ENCODE measurements around the gene MAP2K2. TPM values are rescaled to one million over a fixed set of nuclear protein-coding genes. Genes with fewer than 3 reads are reported as not detected.

The MAP2K2 gene
- total and polyA plus RNA-seq, 9 of the 15 experiments (the other 6 are each of a cell fraction or from before 2014, with no cell fraction given) = 1.0 to 151 (median 58.3) TPM

DNA sequence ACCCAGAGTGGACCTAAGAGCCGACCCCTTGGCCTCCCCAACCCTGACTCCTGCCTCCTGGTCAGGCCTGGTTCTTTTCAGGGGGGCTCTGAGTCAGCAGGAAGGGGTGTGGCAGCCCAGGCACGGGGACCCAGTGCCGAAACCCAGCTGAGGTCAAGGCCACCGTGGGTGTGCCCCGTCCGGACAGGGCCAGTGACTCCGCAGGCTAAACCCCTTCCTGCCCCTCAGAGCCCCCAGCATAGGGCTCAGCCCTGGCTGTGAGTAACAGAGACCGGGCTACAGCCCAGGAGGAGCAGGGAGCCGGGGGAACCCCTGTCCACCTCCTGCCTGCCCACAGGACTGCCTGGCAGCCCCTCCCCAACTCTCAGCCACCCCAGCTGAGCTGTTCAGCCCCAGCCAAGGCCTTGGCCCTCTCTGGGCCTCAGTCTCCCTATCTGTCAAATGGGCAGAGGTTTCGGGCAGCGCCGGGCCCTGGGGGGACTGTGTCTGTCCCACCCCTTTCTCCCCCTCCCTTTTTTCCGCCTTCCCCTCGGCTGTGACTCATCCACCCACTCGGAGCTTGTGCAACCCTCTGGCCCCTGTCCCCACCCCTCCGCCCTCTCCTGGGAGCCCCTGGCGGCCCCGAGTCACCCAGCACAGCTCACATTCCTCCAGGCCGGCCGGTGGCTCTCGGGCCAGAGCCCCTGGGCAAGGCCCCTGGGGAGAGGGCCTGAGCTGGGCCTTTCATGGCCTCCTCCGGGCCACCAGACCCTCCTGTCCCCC, 65.8 kb downstream of the MAP2K2 start (continued):
- TF ChIP-seq, protein P1, sequence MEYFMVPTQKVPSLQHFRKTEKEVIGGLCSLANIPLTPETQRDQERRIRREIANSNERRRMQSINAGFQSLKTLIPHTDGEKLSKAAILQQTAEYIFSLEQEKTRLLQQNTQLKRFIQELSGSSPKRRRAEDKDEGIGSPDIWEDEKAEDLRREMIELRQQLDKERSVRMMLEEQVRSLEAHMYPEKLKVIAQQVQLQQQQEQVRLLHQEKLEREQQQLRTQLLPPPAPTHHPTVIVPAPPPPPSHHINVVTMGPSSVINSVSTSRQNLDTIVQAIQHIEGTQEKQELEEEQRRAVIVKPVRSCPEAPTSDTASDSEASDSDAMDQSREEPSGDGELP (CRISPR knock-in tag; IDR thresholded peaks at IDR 0.05; ENCODE audit: borderline replicate concordance) = peak; percentile 67
- TF ChIP-seq, protein P2, sequence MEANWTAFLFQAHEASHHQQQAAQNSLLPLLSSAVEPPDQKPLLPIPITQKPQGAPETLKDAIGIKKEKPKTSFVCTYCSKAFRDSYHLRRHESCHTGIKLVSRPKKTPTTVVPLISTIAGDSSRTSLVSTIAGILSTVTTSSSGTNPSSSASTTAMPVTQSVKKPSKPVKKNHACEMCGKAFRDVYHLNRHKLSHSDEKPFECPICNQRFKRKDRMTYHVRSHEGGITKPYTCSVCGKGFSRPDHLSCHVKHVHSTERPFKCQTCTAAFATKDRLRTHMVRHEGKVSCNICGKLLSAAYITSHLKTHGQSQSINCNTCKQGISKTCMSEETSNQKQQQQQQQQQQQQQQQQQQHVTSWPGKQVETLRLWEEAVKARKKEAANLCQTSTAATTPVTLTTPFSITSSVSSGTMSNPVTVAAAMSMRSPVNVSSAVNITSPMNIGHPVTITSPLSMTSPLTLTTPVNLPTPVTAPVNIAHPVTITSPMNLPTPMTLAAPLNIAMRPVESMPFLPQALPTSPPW (CRISPR knock-in tag; IDR thresholded peaks at IDR 0.05) = peak; percentile 93
- TF ChIP-seq KLF1 (tag; IDR thresholded peaks at IDR 0.05) (peak; percentile 88), ZNF232 (CRISPR knock-in tag; IDR thresholded peaks at IDR 0.05) (no peak), SRSF1 (IDR thresholded peaks at IDR 0.05; ENCODE audit: low read depth, low read length) (no peak), POLR2AphosphoS5 (IDR thresholded peaks at IDR 0.05; ENCODE audit: control insufficient read depth, insufficient read depth, low read depth, low read length) (0 out of 2 replicates have a peak, but pooled peaks have one; percentile 36), GATA2 (CRISPR knock-in tag; IDR thresholded peaks at IDR 0.05) (no peak), STAT5A (IDR thresholded peaks at IDR 0.05; ENCODE audit: borderline replicate concordance, low read length) (no peak; the same call in 1 of the 2 replicates), CBFA2T2 (conservative IDR thresholded peaks at IDR 0.05) (no peak), SMARCA4 (IDR thresholded peaks at IDR 0.05) (peak; percentile 79), BMI1 (IDR thresholded peaks at IDR 0.05; ENCODE audit: low read length) (no peak), GABPA (tag; conservative IDR thresholded peaks at IDR 0.05; ENCODE audit: low read depth) (no peak), RB1 (IDR thresholded peaks at IDR 0.05; ENCODE audit: low read depth) (peak; percentile 27; the same call in 1 of the 2 replicates), MEF2A (IDR thresholded peaks at IDR 0.05; ENCODE audit: control insufficient read depth, low read depth, low read length) (no peak), NUFIP1 (IDR thresholded peaks at IDR 0.05; ENCODE audit: partially characterized antibody) (no peak)
- TF ChIP-seq, protein P3, sequence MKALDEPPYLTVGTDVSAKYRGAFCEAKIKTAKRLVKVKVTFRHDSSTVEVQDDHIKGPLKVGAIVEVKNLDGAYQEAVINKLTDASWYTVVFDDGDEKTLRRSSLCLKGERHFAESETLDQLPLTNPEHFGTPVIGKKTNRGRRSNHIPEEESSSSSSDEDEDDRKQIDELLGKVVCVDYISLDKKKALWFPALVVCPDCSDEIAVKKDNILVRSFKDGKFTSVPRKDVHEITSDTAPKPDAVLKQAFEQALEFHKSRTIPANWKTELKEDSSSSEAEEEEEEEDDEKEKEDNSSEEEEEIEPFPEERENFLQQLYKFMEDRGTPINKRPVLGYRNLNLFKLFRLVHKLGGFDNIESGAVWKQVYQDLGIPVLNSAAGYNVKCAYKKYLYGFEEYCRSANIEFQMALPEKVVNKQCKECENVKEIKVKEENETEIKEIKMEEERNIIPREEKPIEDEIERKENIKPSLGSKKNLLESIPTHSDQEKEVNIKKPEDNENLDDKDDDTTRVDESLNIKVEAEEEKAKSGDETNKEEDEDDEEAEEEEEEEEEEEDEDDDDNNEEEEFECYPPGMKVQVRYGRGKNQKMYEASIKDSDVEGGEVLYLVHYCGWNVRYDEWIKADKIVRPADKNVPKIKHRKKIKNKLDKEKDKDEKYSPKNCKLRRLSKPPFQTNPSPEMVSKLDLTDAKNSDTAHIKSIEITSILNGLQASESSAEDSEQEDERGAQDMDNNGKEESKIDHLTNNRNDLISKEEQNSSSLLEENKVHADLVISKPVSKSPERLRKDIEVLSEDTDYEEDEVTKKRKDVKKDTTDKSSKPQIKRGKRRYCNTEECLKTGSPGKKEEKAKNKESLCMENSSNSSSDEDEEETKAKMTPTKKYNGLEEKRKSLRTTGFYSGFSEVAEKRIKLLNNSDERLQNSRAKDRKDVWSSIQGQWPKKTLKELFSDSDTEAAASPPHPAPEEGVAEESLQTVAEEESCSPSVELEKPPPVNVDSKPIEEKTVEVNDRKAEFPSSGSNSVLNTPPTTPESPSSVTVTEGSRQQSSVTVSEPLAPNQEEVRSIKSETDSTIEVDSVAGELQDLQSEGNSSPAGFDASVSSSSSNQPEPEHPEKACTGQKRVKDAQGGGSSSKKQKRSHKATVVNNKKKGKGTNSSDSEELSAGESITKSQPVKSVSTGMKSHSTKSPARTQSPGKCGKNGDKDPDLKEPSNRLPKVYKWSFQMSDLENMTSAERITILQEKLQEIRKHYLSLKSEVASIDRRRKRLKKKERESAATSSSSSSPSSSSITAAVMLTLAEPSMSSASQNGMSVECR (CRISPR knock-in tag; IDR thresholded peaks at IDR 0.05) = peak; percentile 42; the same call in 1 of the 2 replicates
- TF ChIP-seq, protein P4, sequence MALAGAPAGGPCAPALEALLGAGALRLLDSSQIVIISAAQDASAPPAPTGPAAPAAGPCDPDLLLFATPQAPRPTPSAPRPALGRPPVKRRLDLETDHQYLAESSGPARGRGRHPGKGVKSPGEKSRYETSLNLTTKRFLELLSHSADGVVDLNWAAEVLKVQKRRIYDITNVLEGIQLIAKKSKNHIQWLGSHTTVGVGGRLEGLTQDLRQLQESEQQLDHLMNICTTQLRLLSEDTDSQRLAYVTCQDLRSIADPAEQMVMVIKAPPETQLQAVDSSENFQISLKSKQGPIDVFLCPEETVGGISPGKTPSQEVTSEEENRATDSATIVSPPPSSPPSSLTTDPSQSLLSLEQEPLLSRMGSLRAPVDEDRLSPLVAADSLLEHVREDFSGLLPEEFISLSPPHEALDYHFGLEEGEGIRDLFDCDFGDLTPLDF (CRISPR knock-in tag; IDR thresholded peaks at IDR 0.05) = no peak
- TF ChIP-seq, protein P5, sequence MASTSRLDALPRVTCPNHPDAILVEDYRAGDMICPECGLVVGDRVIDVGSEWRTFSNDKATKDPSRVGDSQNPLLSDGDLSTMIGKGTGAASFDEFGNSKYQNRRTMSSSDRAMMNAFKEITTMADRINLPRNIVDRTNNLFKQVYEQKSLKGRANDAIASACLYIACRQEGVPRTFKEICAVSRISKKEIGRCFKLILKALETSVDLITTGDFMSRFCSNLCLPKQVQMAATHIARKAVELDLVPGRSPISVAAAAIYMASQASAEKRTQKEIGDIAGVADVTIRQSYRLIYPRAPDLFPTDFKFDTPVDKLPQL (IDR thresholded peaks at IDR 0.05; ENCODE audit: extremely low read depth, insufficient read length) = no peak
